Nephron (organoid): ENCODE data around the gene RBM8A.
"Not testable (repeated sequence)": the region's sequence is repeated elsewhere in the genome, so short reads cannot be mapped to it uniquely, and the experiment has no call there.

ENCODE experiments used
- H3K27ac Mint-ChIP-seq, 3 experiments: 2 replicates each; pipeline ENCODE4 v1.8.0; 2020; ENCODE audit warnings: mixed read lengths in 3 of 3, mild to moderate bottlenecking in 2 of 3, moderate library complexity in 1 of 3
- H3K27me3 Mint-ChIP-seq: 2 replicates; pipeline ENCODE4 v1.8.0; 2021; ENCODE audit warnings: low read depth, mild to moderate bottlenecking, moderate library complexity, mixed read lengths
- H3K36me3 Mint-ChIP-seq: 2 replicates; pipeline ENCODE4 v1.8.0; 2020; ENCODE audit warnings: low read depth, mixed read lengths
- H3K4me1 Mint-ChIP-seq: 2 replicates; pipeline ENCODE4 v1.8.0; 2020; ENCODE audit warnings: mixed read lengths
- H3K4me3 Mint-ChIP-seq, 3 experiments: 2 replicates each; pipeline ENCODE4 v1.8.0; 2020; ENCODE audit warnings: mild to moderate bottlenecking in 3 of 3, mixed read lengths in 3 of 3, moderate library complexity in 2 of 3
- H3K9me3 Mint-ChIP-seq: 2 replicates; pipeline ENCODE4 v1.8.0; 2020; ENCODE audit warnings: mixed read lengths
- TF ChIP-seq, protein P1 (sequence below), 3 experiments: fragments of 200-600 bp; sonication (generic); IDR thresholded peaks; one replicate each; pipeline ENCODE4 v1.5.0; 2021; ENCODE audit warnings: antibody characterized with exemption in 3 of 3; ENCODE audit not compliant: unreplicated experiment in 3 of 3

The RBM8A gene

DNA sequence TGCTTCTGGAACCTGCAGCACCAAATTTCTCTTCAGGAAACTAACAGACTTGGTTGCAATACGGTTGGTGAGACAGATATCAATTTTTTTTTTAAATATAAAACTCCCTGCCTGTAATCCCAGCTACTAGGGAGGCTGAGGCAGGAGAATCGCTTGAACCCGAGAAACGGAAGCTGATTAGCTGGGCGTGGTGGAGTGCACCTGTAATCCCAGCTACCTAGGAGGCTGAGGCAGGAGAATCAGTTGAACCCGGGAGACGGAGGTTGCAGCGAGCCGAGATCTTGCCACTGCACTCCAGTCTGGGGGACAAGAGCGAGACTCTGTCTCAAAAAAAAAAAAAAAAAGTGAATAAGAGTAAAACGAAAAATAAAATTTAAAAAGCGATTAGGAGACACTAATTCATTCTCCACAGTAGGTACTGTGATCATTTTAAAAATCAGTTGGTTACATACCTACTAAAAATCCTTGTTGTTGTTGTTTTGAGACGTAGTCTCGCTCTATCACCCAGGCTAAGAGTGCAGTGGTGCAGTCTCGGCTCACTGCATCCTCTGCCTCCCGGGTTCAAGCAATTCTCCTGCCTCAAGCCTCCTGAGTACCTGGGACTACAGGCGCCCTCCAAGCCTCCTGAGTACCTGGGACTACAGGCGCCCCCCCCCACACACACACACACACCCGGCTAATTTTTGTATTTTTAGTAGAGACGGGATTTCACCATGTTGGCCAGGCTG is 796 bp upstream of the RBM8A start:
- TF ChIP-seq, protein P1, sequence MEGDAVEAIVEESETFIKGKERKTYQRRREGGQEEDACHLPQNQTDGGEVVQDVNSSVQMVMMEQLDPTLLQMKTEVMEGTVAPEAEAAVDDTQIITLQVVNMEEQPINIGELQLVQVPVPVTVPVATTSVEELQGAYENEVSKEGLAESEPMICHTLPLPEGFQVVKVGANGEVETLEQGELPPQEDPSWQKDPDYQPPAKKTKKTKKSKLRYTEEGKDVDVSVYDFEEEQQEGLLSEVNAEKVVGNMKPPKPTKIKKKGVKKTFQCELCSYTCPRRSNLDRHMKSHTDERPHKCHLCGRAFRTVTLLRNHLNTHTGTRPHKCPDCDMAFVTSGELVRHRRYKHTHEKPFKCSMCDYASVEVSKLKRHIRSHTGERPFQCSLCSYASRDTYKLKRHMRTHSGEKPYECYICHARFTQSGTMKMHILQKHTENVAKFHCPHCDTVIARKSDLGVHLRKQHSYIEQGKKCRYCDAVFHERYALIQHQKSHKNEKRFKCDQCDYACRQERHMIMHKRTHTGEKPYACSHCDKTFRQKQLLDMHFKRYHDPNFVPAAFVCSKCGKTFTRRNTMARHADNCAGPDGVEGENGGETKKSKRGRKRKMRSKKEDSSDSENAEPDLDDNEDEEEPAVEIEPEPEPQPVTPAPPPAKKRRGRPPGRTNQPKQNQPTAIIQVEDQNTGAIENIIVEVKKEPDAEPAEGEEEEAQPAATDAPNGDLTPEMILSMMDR (IDR thresholded peaks at IDR 0.05; ENCODE audit: unreplicated experiment in 3 of 3), result no peak
- peak overlapping the region; percentile 83 to 90 (median 88) for H3K4me3 Mint-ChIP-seq
- H3K27me3 Mint-ChIP-seq, result no peaks in the 10 kb centered on the region
- H3K9me3 Mint-ChIP-seq, result no peaks in the 10 kb centered on the region
- peaks cover 12% of the 10 kb centered on the region for H3K4me1 Mint-ChIP-seq
- peaks cover 16% of the 10 kb centered on the region for H3K36me3 Mint-ChIP-seq
- H3K27ac Mint-ChIP-seq, result peak overlapping the region; percentile 89 to 96 (median 93)

DNA sequence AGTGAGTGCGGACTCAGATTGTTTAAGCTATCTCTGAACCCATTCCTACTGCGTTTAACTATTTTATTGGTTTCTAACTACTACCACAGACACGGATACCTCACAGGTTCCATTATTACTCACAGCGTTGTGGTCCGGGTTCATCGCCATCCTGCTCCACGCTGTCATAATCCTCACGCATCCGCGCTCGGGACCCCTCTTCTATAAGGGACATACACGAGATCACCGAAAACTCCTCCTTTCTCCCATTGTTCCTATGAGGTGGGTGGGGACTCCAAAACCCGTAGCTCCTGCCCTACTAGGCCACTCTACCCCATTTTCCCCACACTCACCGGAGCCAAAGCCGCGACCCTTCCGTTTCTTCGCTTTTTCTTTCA is 610 bp downstream of the RBM8A start:
- peaks cover 12% of the 10 kb centered on the region for H3K4me1 Mint-ChIP-seq
- no peak overlapping the region for H3K4me3 Mint-ChIP-seq
- TF ChIP-seq, protein P1 (IDR thresholded peaks at IDR 0.05; ENCODE audit: unreplicated experiment in 3 of 3), result no peak
- no peaks in the 10 kb centered on the region for H3K9me3 Mint-ChIP-seq
- H3K36me3 Mint-ChIP-seq, result peaks cover 13% of the 10 kb centered on the region
- H3K27ac Mint-ChIP-seq, result no peak overlapping the region
- H3K27me3 Mint-ChIP-seq, result no peaks in the 10 kb centered on the region

DNA sequence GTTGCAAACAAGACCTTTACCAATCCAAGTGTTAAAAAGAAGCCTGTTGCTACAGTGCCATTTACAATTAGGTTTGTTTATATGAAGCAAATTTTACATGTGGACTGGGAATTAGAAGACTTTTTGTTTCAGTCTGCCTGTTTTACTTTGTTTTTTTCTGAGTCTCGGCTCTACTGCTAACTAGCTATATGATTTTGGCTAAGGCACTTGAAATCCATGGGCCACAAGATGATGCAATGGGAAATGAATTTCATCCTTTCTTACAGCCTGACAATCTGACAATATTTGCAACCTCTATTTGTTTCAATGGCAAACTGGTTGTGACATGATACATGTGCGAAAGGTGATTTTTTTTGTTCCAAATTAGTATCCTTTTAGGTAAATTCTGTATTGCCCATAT is 5.0 kb downstream of the RBM8A start:
- no peaks in the 10 kb centered on the region for H3K27me3 Mint-ChIP-seq

DNA sequence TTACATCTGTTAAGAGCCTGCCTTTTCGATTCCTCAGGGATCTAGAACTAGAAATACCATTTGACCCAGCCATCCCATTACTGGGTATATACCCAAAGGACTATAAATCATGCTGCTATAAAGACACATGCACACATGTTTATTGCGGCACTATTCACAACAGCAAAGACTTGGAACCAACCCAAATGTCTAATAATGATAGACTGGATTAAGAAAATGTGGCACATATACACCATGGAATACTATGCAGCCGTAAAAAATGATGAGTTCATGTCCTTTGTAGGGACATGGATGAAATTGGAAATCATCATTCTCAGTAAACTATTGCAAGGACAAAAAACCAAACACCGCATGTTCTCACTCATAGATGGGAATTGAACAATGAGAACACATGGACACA is 7.0 kb downstream of the RBM8A start:
- H3K27ac Mint-ChIP-seq, result peak overlapping the region in 2 of 3 experiments; percentile 97 to 99
- peaks cover 21% of the 10 kb centered on the region for H3K4me1 Mint-ChIP-seq
- H3K27me3 Mint-ChIP-seq, H3K9me3 Mint-ChIP-seq: not testable (repeated sequence)
- H3K36me3 Mint-ChIP-seq, result peaks cover 24% of the 10 kb centered on the region
- peak overlapping the region; percentile 92 to 98 (median 97) for H3K4me3 Mint-ChIP-seq

More for the DNA sequence above, 5.0 kb downstream of the RBM8A start:
- Mint-ChIP-seq H3K4me3 (peak overlapping the region in 1 of 3 experiments; percentile 52), H3K27ac (no peak overlapping the region), H3K4me1 (peaks cover 23% of the 10 kb centered on the region), H3K36me3 (peaks cover 8% of the 10 kb centered on the region), H3K9me3 (no peaks in the 10 kb centered on the region)
- TF ChIP-seq, protein P1 (IDR thresholded peaks at IDR 0.05; ENCODE audit: unreplicated experiment in 3 of 3), result no peak

DNA sequence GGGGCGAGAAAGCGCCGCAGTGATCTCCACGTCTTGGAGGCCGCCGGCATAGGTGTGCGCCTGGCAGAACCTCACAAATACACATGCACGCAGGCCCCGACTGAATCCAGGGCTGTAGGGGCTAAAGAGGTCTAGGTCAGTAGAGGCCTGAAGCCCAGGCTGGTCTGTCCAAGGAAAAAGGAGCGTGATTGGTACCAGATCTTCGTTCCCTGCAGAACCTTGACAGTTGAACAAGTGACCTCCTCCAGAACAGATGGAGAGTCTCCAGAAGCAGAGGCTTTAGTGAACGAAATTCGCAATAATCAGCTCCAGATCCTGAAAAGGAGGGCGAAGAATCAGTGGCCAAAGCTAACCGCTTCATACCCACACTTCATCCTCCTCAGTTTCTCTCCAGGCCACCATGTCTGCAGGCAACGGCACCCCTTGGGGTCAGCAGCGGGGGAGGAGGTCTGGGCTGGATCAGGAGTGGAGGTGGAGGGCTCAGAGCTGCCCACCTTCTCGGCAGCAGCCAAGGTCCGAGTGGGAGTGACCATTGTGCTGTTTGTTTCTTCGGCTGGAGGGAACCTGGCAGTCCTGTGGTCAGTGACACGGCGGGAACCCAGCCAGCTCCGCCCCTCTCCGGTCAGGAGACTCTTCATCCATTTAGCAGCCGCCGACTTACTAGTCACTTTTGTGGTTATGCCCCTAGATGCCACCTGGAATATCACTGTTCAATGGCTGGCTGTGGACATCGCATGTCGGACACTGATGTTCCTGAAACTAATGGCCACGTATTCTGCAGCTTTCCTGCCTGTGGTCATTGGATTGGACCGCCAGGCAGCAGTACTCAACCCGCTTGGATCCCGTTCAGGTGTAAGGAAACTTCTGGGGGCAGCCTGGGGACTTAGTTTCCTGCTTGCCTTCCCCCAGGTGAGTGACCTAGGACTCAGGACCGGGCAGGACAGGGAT is 8.0 kb downstream of the RBM8A start:
- Mint-ChIP-seq H3K27me3 (no peaks in the 10 kb centered on the region), H3K4me1 (peaks cover 21% of the 10 kb centered on the region), H3K9me3 (no peaks in the 10 kb centered on the region), H3K27ac (peak overlapping the region; percentile 97 to 99 (median 99)), H3K4me3 (peak overlapping the region; percentile 92 to 98 (median 97)), H3K36me3 (peaks cover 32% of the 10 kb centered on the region)
- TF ChIP-seq, protein P1 (IDR thresholded peaks at IDR 0.05; ENCODE audit: unreplicated experiment in 3 of 3), result no peak
